Testis (tissue), 2 donors: ENCODE data around the gene TWIST1.

Experiments used
- CTCF ChIP-seq, 3 experiments: fragments of 450-650 bp in 2 of 3; fragments of 200-600 bp in 1 of 3; sonication (generic) in 1 of 3; IDR thresholded peaks; one replicate each; pipeline ENCODE4 v1.5.1; 2016 to 2019; ENCODE audit warnings: antibody characterized with exemption in 3 of 3, mild to moderate bottlenecking in 2 of 3, moderate library complexity in 1 of 3
- POLR2A ChIP-seq: fragments of 450-650 bp; IDR thresholded peaks from one replicate; pipeline ENCODE4 v1.6.1; 2017; ENCODE audit warnings: antibody characterized with exemption, mild to moderate bottlenecking, moderate library complexity

GRCh38 chr7:19114551-19114855 lies 2.9 kb downstream of the TWIST1 start:
- TF ChIP-seq POLR2A (no peak), CTCF (IDR thresholded peaks at IDR 0.05) (no peak)
